Gastrocnemius medialis (tissue), 4 donors: Measurements from ENCODE around the gene DPP9. TPM values are rescaled to one million over a fixed set of nuclear protein-coding genes. Genes with fewer than 3 reads are reported as not detected.

ENCODE experiments used
- ATAC-seq, 2 donors: fragments of 150-250 bp; one replicate each; pipeline ENCODE4 v1.9.1; 2016
- DNase-seq, 2 donors: peaks; one replicate each; pipeline ENCODE4 v3.0.0-alpha.2; 2019
- H3K27ac ChIP-seq, 4 donors: fragments of 200-600 bp; sonication (generic); 1 replicate in 1 of 4; 2 replicates in 3 of 4; pipeline ENCODE4 v1.5.1; 2016 to 2018; ENCODE audit warnings: mild to moderate bottlenecking in 2 of 4, moderate library complexity in 1 of 4
- H3K27me3 ChIP-seq, 3 donors: fragments of 200-600 bp; sonication (generic) in 2 of 3; 1 replicate in 1 of 3; 2 replicates in 2 of 3; pipeline versions ENCODE4 v1.5.1 to v1.6.0; 2016 to 2019; ENCODE audit warnings: mild to moderate bottlenecking in 1 of 3, moderate library complexity in 1 of 3
- H3K36me3 ChIP-seq, 2 donors: fragments of 200-600 bp; sonication (generic) in 1 of 2; one replicate each; pipeline ENCODE4 v1.5.1; 2017 to 2018
- H3K4me1 ChIP-seq, 2 donors: fragments of 200-600 bp; sonication (generic) in 1 of 2; one replicate each; pipeline ENCODE4 v1.5.1; 2016 to 2017; ENCODE audit warnings: mild to moderate bottlenecking in 2 of 2
- H3K4me3 ChIP-seq, 4 donors: fragments of 200-600 bp; sonication (generic) in 3 of 4; 1 replicate in 1 of 4; 2 replicates in 3 of 4; pipeline ENCODE4 v1.5.1; 2016 to 2019; ENCODE audit warnings: mild to moderate bottlenecking in 2 of 4
- H3K9me3 ChIP-seq, 3 donors: fragments of 200-600 bp; sonication (generic) in 2 of 3; 1 replicate in 1 of 3; 2 replicates in 2 of 3; pipeline ENCODE4 v1.5.1; 2016 to 2019
- POLR2A ChIP-seq, 2 donors: fragments of 450-650 bp; IDR thresholded peaks; one replicate each; pipeline ENCODE4 v1.6.1; 2017; ENCODE audit warnings: antibody characterized with exemption in 2 of 2, mild to moderate bottlenecking in 2 of 2, moderate library complexity in 2 of 2
- in situ Hi-C, 4 donors: fragments of 200-750 bp; cut with MboI; loops; one replicate each; pipeline versions ENCODE4 v1.15.0 to v1.8.0; 2017; ENCODE audit warnings: low sequenced_read_pairs in 4 of 4
- intact Hi-C: fragments of 100-400 bp; cut with DNase I; formaldehyde crosslinking; loops from one replicate; pipeline ENCODE4 v1.15.1; 2023; ENCODE audit warnings: low total_unique reads
- total RNA-seq, 4 donors: library from RNA; depleted of rRNA; stranded (reverse); fragments of >200 nt; gene quantifications; one replicate each; pipeline versions ENCODE4 v1.1.0 to v1.2.3, GENCODE V29; 2016
- TF ChIP-seq, protein P1 (sequence below), 5 experiments: fragments of 450-650 bp in 3 of 5; fragments of 200-600 bp in 2 of 5; sonication (generic) in 2 of 5; IDR thresholded peaks in 4 of 5; conservative IDR thresholded peaks in 1 of 5; 1 replicate in 4 of 5; 2 replicates in 1 of 5; pipeline ENCODE4 v1.5.1; 2016 to 2019; ENCODE audit warnings: antibody characterized with exemption in 5 of 5, mild to moderate bottlenecking in 3 of 5, moderate library complexity in 3 of 5

The DPP9 gene
- total RNA-seq, 4 donors from 2014 or later = 92.6 to 208 (median 148) TPM

DNA sequence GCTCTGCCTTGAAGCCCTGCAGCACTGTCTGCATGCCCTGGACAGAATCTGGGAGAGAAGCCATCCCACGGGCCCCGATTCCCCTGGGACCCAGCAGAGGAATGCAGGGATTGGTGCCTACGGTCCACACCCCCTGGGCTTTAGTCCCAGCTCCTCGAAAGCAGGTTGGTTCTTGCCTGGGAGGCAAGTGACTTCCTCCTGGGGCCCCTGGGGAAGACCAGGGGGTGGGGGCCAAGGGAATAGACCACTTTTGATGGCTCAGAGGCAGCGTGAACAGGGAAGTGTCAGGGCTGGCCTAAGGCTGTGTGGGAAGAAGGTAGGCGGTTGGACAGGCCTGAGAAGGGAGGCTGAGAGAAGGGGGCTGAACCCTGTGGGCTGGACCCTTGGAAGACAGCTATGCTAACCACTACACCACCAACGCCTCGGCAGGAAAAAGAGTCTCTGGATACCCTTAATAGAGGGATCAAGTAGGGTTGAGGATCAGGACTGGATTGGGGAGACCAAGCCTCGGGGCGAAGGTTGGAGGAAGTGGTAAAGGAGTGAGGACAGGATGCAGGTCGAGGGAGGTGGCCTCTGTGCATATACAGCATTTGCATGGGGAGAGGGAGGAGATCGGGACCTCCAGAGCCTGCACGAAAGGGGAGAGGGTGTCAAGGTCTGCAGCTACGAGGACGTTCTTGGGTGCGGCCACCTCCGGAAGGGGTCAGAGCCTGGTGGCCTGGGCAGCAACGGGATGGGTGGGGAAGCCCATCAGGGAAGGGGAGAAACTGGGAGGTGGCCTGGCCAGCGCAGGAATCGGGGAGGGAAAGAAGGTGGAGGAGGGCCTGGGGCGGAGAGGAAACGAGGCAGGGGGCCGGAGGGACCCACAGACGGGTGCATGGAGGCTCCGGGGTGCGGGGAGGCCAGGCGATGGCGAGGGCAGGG, 709 bp downstream of the DPP9 start:
- intact Hi-C loops (loop anchor here (2.0 kb wide), 1 partner anchor 52 kb away; the partner anchor contains the start of gene MYDGF), in situ Hi-C loops (no loop called here)
- ATAC-seq (peak; percentile 1 to 4), DNase-seq (peak in 1 of 2 donors; percentile 61)
- Histone ChIP-seq H3K27ac (peak overlapping the region; percentile 79 to 99 (median 96)), H3K9me3 (no peaks in the 10 kb centered on the region), H3K4me3 (peak overlapping the region; percentile 76 to 100 (median 94)), H3K27me3 (no peaks in the 10 kb centered on the region), H3K36me3 (peaks cover 0 to 36% of the 10 kb centered on the region in 2 donors), H3K4me1 (peaks cover 12 to 18% of the 10 kb centered on the region in 2 donors)
- TF ChIP-seq, protein P1, sequence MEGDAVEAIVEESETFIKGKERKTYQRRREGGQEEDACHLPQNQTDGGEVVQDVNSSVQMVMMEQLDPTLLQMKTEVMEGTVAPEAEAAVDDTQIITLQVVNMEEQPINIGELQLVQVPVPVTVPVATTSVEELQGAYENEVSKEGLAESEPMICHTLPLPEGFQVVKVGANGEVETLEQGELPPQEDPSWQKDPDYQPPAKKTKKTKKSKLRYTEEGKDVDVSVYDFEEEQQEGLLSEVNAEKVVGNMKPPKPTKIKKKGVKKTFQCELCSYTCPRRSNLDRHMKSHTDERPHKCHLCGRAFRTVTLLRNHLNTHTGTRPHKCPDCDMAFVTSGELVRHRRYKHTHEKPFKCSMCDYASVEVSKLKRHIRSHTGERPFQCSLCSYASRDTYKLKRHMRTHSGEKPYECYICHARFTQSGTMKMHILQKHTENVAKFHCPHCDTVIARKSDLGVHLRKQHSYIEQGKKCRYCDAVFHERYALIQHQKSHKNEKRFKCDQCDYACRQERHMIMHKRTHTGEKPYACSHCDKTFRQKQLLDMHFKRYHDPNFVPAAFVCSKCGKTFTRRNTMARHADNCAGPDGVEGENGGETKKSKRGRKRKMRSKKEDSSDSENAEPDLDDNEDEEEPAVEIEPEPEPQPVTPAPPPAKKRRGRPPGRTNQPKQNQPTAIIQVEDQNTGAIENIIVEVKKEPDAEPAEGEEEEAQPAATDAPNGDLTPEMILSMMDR (IDR thresholded peaks at IDR 0.05 in 4 of 5, conservative IDR thresholded peaks at IDR 0.05 in 1 of 5) = no peak
- no peak for TF ChIP-seq POLR2A (IDR thresholded peaks at IDR 0.05)

DNA sequence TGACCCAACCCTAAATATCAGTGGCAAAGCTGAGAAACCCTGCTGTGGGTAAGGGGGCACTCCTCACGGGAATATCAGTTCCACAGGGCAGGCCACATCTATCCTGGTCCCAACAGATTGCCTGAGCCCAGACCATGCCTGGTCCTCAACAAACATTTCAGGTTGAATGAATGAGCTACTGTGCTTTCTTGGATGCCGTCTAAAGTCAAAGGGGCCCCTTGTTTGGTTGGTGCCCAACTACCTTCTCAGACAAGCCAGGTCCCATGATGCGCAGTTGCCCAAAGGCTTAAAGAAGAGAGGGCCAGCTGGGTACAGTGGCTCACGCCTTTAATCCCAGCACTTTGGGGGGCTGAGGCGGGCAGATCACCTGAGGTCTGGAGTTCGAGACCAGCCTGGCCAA, 2.4 kb downstream of the DPP9 start:
- peaks cover 12 to 18% of the 10 kb centered on the region in 2 donors for H3K4me1 ChIP-seq
- in situ Hi-C loops (no loop called here), intact Hi-C loops (no loop called here)
- no peak for ATAC-seq
- H3K27ac ChIP-seq = peak overlapping the region in 3 of 4 donors; percentile 79 to 99 (median 96)
- peaks cover 0 to 50% of the 10 kb centered on the region in 2 donors for H3K36me3 ChIP-seq
- no peaks in the 10 kb centered on the region for H3K9me3 ChIP-seq
- no peak for DNase-seq
- no peak overlapping the region for H3K4me3 ChIP-seq
- H3K27me3 ChIP-seq = no peaks in the 10 kb centered on the region
- no peak for TF ChIP-seq POLR2A (IDR thresholded peaks at IDR 0.05)
- TF ChIP-seq, protein P1 (IDR thresholded peaks at IDR 0.05 in 4 of 5, conservative IDR thresholded peaks at IDR 0.05 in 1 of 5) = no peak

DNA sequence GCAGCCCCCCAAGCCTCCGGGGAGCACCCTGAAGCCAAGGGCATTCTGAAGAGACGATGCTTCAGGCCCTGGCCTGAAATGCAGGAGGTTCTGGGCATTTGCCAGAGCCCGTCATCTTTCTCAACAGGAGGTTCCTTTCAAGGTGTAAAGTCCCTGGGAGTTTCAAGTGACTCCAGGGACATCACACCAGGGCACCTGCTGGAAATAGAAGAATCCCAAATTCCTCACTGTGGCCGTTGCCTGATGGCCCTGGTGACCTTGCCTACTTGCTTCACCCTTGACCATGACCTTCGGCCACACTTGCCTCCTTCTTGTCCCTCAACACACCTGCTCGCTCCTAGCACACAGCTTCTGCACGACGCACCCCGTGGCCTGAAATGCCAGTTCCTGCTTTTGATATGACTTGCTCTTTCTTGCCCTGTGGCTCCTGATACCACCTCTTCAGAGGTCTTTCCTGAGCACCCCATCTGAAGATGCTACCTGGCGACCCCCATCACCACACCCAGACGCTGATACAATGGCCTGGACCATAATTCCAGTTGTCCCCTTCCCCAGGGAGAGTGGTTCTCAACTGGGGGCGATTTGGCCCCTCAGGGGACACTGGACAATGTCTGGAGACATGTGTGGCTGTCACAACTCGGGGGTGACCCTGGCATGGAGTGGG, 3.5 kb downstream of the DPP9 start:
- intact Hi-C loops = no loop called here
- no peaks in the 10 kb centered on the region for H3K27me3 ChIP-seq
- no peaks in the 10 kb centered on the region for H3K9me3 ChIP-seq
- DNase-seq (no peak), ATAC-seq (no peak)
- H3K4me3 ChIP-seq = no peak overlapping the region
- TF ChIP-seq POLR2A (IDR thresholded peaks at IDR 0.05) = no peak
- TF ChIP-seq, protein P1 (IDR thresholded peaks at IDR 0.05 in 4 of 5, conservative IDR thresholded peaks at IDR 0.05 in 1 of 5) = no peak
- in situ Hi-C loops = no loop called here
- peak overlapping the region in 3 of 4 donors; percentile 79 to 99 (median 96) for H3K27ac ChIP-seq
- peaks cover 18 to 19% of the 10 kb centered on the region in 2 donors for H3K4me1 ChIP-seq
- H3K36me3 ChIP-seq = peaks cover 0 to 54% of the 10 kb centered on the region in 2 donors

DNA sequence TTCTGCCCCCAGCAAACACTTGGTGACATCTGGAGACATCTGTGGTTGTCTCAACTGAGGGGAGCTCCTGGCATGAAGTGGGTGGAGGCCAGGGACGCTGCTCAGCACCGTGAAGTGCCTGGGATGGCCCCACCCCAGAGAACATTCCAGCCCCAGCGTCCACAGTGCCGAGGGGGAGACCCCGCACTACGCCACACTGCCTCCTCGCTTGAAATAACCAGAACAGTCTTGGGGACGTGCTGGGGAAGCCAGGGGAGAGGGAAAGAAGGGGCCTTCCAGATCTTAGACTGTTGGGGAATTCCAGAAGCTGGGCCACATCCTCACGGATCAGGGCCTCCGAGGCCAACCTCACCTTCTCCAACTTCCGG, 4.2 kb downstream of the DPP9 start:
- DNase-seq (no peak), ATAC-seq (no peak)
- Histone ChIP-seq H3K27ac (peak overlapping the region in 3 of 4 donors; percentile 79 to 99 (median 96)), H3K36me3 (peaks cover 0 to 54% of the 10 kb centered on the region in 2 donors), H3K27me3 (no peaks in the 10 kb centered on the region), H3K9me3 (no peaks in the 10 kb centered on the region), H3K4me3 (no peak overlapping the region), H3K4me1 (peaks cover 22% of the 10 kb centered on the region in 2 donors)
- intact Hi-C loops = loop anchor here (10.0 kb wide), 1 partner anchor 255 kb away; no protein-coding TSS in a partner anchor
- TF ChIP-seq POLR2A (IDR thresholded peaks at IDR 0.05) = no peak
- TF ChIP-seq, protein P1 (IDR thresholded peaks at IDR 0.05 in 4 of 5, conservative IDR thresholded peaks at IDR 0.05 in 1 of 5) = no peak
- in situ Hi-C loops = no loop called here
